GM18861 (cell line): ENCODE data around the gene TRPC4AP.

ENCODE experiments used
- ATAC-seq: cut with Tn5 transposase; IDR thresholded peaks from one replicate; pipeline ENCODE4 v1.9.1; 2021; ENCODE audit not compliant: unreplicated experiment

The TRPC4AP gene

DNA sequence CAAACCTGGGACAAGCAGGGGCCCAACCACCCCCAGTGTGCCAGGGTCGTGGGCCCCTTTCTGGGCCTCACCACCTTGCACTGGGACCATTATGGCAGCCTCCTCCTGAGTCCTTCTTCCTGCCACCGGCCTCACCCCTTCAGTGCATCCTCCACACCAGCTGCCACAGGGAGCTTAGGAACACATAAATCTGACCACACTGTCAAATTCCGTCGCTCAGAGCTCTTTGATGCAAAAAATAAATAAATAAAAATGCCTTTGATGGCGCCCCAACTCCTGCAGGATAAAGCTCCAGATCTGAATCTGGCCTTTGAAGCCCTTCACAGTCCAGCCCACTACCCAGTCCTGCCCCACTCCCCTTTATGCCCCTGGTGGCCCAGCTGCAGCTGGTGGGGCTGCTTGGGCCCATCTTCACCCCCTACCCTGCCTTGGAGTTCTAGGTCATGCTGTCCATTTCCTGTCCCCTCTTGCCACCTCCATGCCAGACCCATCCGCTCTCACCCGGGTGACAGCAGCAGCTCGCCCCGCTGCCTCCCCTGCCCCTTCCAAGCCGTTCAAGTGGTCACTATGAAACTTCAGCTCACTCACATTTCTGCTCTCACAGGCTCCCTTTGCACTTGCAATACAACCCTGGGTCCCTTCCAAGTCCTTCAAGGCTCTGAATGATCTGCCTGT is 120.9 kb downstream of the TRPC4AP start:
- no peak for ATAC-seq

DNA sequence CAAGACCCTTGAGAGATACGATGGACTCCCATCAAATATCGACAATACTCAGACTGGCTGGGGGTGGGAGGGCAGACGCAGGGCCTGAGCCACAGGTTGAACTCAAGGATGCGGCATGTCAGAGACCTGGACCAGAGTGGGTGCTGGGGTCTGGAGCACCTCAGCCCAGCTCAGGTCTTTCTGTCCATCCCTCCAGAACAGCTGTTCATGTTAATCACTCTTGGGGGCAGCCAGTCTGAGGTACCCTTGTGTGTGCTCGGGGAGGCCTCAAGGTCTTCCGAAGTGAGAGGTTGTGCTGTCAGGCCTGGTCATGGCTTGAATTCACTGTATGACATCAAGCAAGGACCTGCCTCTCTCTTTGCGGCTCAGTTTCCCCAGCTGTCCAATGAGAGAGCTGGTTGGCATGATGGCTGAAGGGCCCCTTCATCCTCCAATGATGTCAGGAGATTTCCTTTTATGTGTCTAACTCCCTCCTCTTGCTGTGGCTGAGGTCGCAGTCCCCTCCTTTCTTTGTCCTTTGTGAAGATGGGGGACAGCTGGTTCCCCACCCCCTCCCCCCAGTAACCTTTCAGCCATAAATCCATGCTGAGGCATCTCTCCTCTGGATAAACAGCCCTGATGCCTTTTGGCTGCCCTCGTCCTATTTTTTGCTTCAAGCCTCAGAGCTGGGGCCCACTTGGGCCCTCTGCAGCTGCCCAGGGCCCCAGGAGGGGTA is 121.6 kb downstream of the TRPC4AP start:
- no peak for ATAC-seq

DNA sequence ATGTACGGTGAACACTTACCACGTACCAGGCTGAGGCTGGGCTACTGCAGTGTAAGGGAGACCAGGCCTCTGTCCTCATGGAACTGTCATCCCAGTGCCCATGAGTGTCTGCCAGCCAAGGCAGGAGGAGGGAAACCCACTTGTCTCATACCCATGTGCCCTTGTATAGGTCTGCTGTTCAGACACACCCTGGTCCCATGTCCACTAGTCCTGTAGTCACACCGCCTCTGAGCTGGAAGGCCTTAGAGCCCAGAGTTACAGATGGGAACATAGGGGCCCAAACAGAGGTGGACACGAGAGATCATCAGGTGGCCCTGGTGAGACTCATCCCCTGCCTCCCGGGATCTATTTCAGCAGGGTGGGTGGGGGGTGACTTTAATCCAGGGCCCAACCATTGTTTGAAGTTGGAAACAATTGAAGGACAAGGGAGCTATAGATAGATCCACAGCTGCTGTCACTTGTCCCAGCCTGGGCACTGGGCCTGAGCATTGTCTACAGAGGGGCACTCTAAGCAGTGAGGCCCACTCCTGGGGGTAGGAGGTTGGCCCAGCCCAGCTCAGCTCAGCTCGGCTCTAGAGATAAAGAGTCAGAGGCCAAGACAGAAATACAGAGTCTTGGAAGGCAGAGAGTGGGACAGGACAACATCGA is 122.3 kb downstream of the TRPC4AP start:
- ATAC-seq = no peak

DNA sequence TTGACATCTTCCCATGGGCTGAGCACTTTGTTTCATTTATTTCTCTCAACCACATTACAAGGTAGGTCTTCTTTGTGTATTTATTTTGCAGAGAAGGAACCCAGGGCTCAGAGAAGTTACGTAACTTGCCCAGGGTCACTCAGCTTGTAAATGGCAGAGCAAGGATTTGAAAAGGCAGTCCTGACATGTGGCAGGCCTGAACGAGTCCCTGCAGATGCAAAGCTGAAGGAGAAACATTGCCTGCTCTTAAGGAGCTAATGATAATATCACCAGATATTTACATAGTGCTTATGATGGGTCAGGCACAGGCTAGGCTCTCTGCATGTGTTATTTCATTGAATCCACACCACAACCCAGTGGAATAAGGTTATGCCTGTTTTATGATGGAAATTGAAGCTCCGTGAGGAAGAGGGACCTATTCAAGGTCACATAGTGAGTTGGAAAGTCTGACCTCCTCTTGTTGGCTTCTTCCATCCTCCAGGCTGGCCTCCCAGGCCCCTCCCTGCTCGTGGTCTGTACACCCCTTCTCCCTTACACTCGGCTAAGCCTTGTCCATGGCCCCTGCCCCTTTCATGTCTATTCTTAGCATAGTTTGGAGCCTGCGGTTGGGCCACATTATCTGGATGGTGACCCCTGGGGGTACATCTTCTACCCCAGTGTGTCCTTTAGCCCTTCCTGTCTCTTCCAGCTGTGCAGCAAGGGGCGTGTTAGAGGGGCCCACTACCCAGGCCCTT is 124.4 kb downstream of the TRPC4AP start:
- no peak for ATAC-seq

DNA sequence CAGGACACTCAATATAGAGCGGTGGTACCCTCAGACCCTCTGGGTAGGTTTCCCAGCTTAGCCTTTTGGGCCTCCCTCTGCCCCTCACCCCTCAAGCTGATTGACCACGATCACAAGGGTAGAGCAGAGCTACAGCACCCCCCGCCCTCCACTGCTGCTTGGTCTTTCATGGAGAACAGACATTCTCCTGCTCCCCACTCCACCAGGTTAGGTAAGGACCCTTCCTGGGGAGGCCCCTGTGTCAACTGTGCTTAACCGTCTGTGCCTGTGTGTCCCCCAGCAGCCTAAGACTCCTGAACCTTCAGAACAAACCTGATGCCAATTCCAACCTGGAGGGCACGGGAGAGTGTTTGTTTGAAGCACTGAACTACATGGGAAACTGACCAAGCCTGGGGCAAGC is 125.2 kb downstream of the TRPC4AP start:
- ATAC-seq = no peak

DNA sequence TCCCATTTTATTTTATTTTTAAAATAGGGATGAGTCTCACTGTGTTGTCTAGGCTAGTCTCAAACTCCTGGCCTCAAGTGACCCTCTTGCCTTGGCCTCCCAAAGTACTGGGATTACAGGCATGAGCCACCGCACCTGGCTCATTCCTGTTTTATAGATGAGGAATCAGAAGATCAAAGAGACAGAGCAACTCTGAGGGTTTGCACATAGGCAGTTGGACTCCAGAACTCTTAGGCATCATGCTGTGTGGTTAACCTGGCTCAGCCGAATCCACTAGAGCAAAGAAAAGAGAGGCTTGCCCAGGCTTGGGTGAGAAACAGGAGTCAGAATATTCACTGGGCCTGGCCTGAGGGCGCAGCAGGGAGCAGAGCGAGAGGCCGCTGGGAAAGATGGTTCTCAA is 127.6 kb downstream of the TRPC4AP start:
- ATAC-seq = no peak

DNA sequence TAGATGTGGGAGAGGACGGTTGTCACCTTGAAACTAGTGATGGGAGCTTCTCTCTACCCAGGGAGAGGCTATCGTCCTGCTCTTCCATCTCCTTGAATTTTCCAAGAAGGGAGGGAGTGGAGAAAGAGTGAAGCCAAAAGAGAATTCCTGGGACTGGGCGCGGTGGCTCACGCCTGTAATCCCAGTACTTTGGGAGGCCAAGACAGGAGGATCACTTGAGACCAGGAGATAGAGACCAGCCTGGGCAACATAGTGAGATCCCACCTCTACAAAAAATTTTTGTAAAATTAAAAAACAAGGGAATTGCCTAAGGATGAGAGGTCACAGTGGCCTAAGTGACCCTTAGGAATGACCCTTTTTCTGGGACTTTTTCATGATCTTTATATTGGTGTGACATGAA is 128.1 kb downstream of the TRPC4AP start:
- no peak for ATAC-seq

DNA sequence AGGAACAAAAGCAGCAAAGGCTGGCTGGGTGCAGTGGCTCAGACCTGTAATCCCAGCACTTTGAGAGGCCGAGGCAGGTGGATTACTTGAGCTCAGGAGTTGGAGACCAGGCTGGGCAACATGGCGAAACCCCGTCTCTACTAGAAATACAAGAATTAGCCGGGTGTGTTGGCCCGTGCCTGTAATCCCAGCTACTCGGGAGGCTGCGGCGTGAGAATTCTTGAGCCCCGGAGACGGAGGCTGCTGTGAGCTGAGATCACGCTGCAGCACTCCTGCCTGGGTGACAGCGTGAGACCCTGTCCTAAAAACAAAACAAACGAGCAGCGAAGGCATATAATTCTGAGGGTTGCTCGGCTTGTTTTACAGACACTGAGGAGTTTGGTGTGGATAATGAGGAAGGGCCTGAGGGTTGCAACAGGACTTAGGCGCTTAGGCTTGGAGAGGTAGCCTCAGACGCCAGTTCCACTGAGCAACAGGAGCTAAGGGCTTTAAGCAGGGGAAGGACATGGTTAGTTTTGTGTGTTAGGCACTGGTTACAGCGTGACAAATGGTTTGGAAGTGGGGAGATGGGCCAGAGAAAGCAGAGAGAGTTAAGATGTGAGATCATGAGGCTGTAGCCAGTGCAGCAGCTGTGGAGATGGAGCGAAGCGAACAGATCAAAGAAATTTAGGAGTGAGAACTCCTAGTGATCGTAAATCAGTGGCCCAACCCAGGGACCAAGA is 135.7 kb downstream of the TRPC4AP start:
- no peak for ATAC-seq

DNA sequence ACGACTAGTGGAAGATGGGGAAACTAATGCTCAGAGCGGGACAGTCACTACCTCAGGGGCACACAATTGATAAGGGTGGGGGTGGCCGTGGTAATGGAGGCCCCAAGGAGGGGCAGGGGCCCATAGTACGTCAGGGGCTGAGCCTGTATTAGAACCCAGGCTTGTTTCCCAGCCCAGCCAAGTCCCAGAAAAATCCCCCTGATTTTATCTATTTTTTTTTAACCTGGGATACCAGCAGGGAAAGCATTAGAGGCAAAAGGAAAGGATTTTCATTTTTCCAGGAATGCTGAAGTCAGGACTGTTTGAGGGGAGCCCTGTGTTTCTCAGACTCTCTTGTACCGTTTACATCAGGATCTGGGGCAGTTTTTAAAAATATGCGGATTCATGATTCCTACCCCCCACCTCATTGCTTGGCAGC is 136.6 kb downstream of the TRPC4AP start:
- no peak for ATAC-seq

DNA sequence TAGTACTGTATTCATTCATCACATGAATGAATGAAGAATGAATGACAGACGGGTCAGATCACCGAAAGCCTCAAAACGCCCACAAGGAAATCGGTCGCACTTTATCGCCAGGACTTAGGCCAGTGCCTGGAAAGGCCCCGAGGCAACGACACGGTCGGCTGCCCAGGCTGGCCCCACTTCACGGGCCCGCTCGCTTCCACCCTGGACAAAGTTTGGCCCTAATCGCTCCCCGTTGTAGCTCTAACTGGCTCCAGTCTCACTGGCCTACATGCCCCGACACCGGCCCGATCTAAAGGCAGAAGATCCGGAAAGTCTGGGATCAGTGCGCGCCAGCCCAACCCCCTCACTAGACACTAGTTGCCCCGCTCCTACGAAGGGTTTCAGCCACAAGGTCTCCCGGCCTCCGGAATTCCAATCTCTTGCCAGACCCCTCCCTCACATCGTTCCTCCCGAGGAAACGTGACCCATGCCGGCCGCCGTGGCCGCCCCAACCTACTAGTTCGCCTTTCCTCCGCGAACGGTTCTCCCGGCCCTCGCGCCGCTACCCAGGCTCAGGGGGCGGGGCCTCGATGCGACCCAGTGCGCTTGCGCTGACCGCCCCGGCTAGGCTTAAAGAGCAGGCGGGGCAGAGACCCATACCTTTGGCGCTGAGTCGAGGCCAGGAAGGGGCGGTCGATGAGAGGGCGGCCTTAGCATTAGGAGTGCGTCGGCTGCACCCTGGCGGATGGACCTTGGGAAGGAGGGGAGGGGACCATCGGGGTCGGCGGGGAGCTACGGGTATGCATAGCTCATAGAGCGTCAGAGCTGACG is 137.2 kb downstream of the TRPC4AP start, which contains the start of the genes GSS and MYH7B:
Gene GSS (minus strand): TSS at position 576 of the 810 bp plus-strand sequence. CDS start 3,954 bp downstream, outside the sequence.
Gene MYH7B (plus strand): TSS at position 638 of the 810 bp plus-strand sequence. CDS start 22,138 bp downstream, outside the sequence.
- peak; percentile 82 for ATAC-seq

DNA sequence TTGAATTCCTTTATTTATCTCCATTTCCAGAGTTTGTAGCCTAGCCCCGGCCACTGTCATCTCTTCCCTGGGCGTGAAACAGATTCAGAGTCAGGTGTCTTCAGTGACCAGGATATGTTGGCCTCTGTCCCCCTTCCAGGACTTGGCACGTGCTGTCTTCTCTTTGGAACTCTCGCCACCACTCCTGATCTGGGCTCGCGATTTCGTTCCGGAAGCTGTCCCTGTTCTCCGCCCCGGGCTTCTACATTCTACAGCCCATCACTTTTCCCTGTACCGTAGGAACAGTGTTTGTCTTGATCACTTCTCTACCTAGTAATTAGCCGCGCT is 137.7 kb downstream of the TRPC4AP start:
- ATAC-seq = no peak

DNA sequence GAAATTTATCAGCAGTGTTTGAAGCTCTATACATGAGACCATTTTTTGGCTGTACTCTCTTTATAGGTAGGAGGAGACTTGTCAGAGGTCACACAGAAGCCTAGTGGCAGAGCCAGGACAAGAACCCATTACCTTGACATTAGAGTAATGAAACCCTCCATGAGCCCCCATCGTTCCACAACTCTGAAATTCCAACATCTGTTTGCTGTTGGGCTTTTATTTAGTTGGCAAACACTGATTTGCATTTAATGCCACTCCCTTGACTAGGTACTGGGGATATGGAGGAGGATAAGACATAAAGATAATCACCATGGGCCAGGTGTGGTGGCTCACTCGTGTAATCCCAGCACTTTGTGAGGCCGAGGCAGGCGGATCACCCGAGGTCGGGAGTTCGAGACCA is 138.6 kb downstream of the TRPC4AP start:
- ATAC-seq = no peak

DNA sequence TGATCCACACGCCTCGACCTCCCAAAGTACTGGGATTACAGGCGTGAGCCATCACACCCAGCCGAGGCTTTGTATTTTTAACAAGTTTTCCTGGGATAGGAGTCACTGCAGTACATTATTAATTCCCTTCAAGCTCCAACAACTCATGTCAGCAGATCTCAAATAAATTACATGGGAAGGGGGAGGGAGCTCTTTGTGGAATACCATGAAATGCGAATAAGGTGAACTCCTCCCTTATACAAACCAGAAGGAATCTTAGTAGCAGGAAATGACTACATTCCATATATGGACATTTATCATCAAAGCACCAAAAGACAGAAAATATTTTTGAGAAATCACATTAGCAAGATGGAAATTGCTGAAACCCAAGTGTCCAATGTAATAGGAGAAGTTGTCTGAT is 139.9 kb downstream of the TRPC4AP start:
- no peak for ATAC-seq
